Measurements from ENCODE around the gene SERPINA9. TPM values are rescaled to one million over a fixed set of nuclear protein-coding genes. Genes with fewer than 3 reads are reported as not detected.

Gene SERPINA9
- total and polyA plus RNA-seq, 2 of the 8 experiments (the other 6 are each of a cell fraction or from before 2014, with no cell fraction given), result not detected

GRCh38 chr14:94470311-94470710 lies 5.7 kb downstream of the SERPINA9 start:
- H3K79me1 ChIP-seq (ENCODE audit: low read depth, low read length), result no peaks in the 10 kb centered on the region
- no peak overlapping the region for H4K5ac ChIP-seq (ENCODE audit: insufficient read length, low read depth, low read length)
- H3K4me3 ChIP-seq (ENCODE audit: extremely low read depth in 1 of 4, insufficient read depth in 2 of 4, low read depth in 3 of 4, low read length in 4 of 4), result no peak overlapping the region
- no peak overlapping the region for H2BK15ac ChIP-seq (ENCODE audit: low read length)
- H2BK5ac ChIP-seq (ENCODE audit: low read depth, low read length), result no peak overlapping the region
- H3K23ac ChIP-seq (ENCODE audit: insufficient read length), result no peak overlapping the region
- no peak overlapping the region for H3K56ac ChIP-seq (replicated peaks; ENCODE audit: insufficient read length, low read depth, low read length)
- ChIA-PET POLR2A (ENCODE audit: partially characterized antibody) (no interaction called here), CTCF (ENCODE audit: partially characterized antibody) (interaction anchor here (1.0 to 1.7 kb wide), 2 partner anchors 16 to 68 kb away, joined by 4 to 7 read pairs; no protein-coding TSS in a partner anchor)
- H3K9ac ChIP-seq (replicated peaks in 1 of 4; ENCODE audit: extremely low read depth in 1 of 4, low read depth in 3 of 4, low read length in 3 of 4), result no peak overlapping the region
- H3K36me3 ChIP-seq (ENCODE audit: control insufficient read depth in 2 of 4, insufficient read depth in 4 of 4, low read length in 3 of 4), result no peaks in the 10 kb centered on the region; a peak in 1 of 8 replicates
- H3K4me2 ChIP-seq (ENCODE audit: insufficient read depth in 1 of 2, low read depth in 2 of 2, low read length in 2 of 2), result no peak overlapping the region
- H4K91ac ChIP-seq (replicated peaks; ENCODE audit: insufficient read length, low read length), result no peak overlapping the region
- H3K79me2 ChIP-seq (ENCODE audit: control insufficient read depth in 1 of 2, insufficient read depth in 2 of 2, low read length in 2 of 2), result no peaks in the 10 kb centered on the region
- H2BK120ac ChIP-seq (replicated peaks; ENCODE audit: low read depth, low read length), result no peak overlapping the region
- H3K14ac ChIP-seq (ENCODE audit: insufficient read length), result no peak overlapping the region
- 79% methylated on average over 2 of the region's 2 CpGs; no CpG with 5 or more reads in 1 of the 2 experiments for WGBS, 2 experiments (ENCODE audit: extremely low coverage in 1 of 2, insufficient coverage in 1 of 2, insufficient read length in 1 of 2, insufficient replicate concordance in 2 of 2, low coverage in 1 of 2, low lambda C conversion rate in 2 of 2, missing lambda C conversion rate in 1 of 2)
- no peak overlapping the region for H3K4ac ChIP-seq (replicated peaks; ENCODE audit: insufficient read length, low read depth, low read length)
- H3K18ac ChIP-seq (ENCODE audit: extremely low read depth, low read length), result no peak overlapping the region
- H3K9me3 ChIP-seq (ENCODE audit: insufficient read depth in 2 of 2, low read depth in 1 of 2, low read length in 1 of 2), result no peaks in the 10 kb centered on the region; a peak in 1 of 4 replicates
- H2AFZ ChIP-seq (ENCODE audit: low read length), result no peak overlapping the region
- H2BK12ac ChIP-seq (ENCODE audit: low read depth, low read length), result no peak overlapping the region
- no peak overlapping the region for H3K27ac ChIP-seq (ENCODE audit: low read depth, low read length)
- H3K4me1 ChIP-seq (replicated peaks in 1 of 4; ENCODE audit: control insufficient read depth in 3 of 4, insufficient read depth in 4 of 4, low read length in 3 of 4), result peaks cover 0 to 5% (median 1%) of the 10 kb centered on the region in 4 experiments; a peak in 3 of 7 replicates
- H2AK5ac ChIP-seq (ENCODE audit: low read depth, low read length), result no peak overlapping the region
- FAIRE-seq (no peak), DNase-seq (ENCODE audit: low read depth in 1 of 2, low spot score in 2 of 2) (no peak)
- no peaks in the 10 kb centered on the region for H4K20me1 ChIP-seq (replicated peaks in 1 of 2; ENCODE audit: control insufficient read depth in 1 of 2, insufficient read depth in 2 of 2, low read length in 2 of 2)
- H4K8ac ChIP-seq (ENCODE audit: extremely low read depth, insufficient read depth, low read length), result no peak overlapping the region
- H3K23me2 ChIP-seq (ENCODE audit: low read depth, low read length), result peaks cover 6% of the 10 kb centered on the region; the same call in 1 of the 2 replicates
- no peaks in the 10 kb centered on the region for H3K27me3 ChIP-seq (replicated peaks in 1 of 4; ENCODE audit: control insufficient read depth in 3 of 4, extremely low read depth in 1 of 4, insufficient read depth in 3 of 4, low read length in 3 of 4)
- H2BK20ac ChIP-seq (ENCODE audit: low read length), result no peak overlapping the region
- no peak for TF ChIP-seq TCF12 (IDR thresholded peaks at IDR 0.05; ENCODE audit: low read depth, low read length)
- TF ChIP-seq SIN3A (conservative IDR thresholded peaks at IDR 0.05 in 1 of 2, IDR thresholded peaks at IDR 0.05 in 1 of 2; ENCODE audit: low read depth in 1 of 2, low read length in 2 of 2), result no peak
- TF ChIP-seq TEAD4 (IDR thresholded peaks at IDR 0.05; ENCODE audit: low read depth, low read length), result no peak

All from H1 (cell line).